Ureter (tissue), 1 donor: ENCODE measurements around the gene CLEC3A. TPM values are rescaled to one million over a fixed set of nuclear protein-coding genes. Genes with fewer than 3 reads are reported as not detected.
A peak's percentile ranks its signal among the peaks of the same experiment; 100 is the strongest.
"Not testable (repeated sequence)": the region's sequence is repeated elsewhere in the genome, so short reads cannot be mapped to it uniquely, and the experiment has no call there.

Experiments used
- DNase-seq: peaks from one replicate; pipeline ENCODE4 v3.0.0-alpha.2; 2020; ENCODE audit warnings: low spot score
- total RNA-seq: library from RNA; stranded (reverse); gene quantifications from one replicate; pipeline ENCODE4 v1.2.4, GENCODE V29; 2023
- donor health status: DM: yes; HTN: yes; CAD: no.

CLEC3A gene
- total RNA-seq, result not detected

- DNase-seq, result no peak
Measured at GRCh38 chr16:78022347-78023060, at the start of gene CLEC3A. Gene CLEC3A (plus strand): TSS chr16:78022548. CDS start chr16:78022627, 79 bp downstream.

- DNase-seq, result no peak
Measured at GRCh38 chr16:77974883-77975282, 47.5 kb upstream of the CLEC3A start.

GRCh38 chr16:77975942-77976341 lies 46.4 kb upstream of the CLEC3A start:
- DNase-seq, result no peak

GRCh38 chr16:77977339-77977738 lies 45.0 kb upstream of the CLEC3A start:
- DNase-seq, result no peak

- DNase-seq, result no peak
Measured at GRCh38 chr16:77985111-77985510, 37.2 kb upstream of the CLEC3A start.

GRCh38 chr16:77986011-77986740 lies 36.2 kb upstream of the CLEC3A start:
- no peak for DNase-seq

GRCh38 chr16:77987810-77988209 lies 34.5 kb upstream of the CLEC3A start:
- DNase-seq, result no peak

GRCh38 chr16:77989846-77990245 lies 32.5 kb upstream of the CLEC3A start:
- DNase-seq, result no peak

GRCh38 chr16:77991701-77992100 lies 30.6 kb upstream of the CLEC3A start:
- DNase-seq, result no peak

- DNase-seq, result not testable (repeated sequence)
Measured at GRCh38 chr16:77992381-77992780, 30.0 kb upstream of the CLEC3A start.

- no peak for DNase-seq
Measured at GRCh38 chr16:77993111-77993985, 29.0 kb upstream of the CLEC3A start.

GRCh38 chr16:77995843-77996455 lies 26.4 kb upstream of the CLEC3A start:
- DNase-seq, result no peak

GRCh38 chr16:77998350-77999023 lies 23.9 kb upstream of the CLEC3A start:
- no peak for DNase-seq

GRCh38 chr16:78001451-78002025 lies 20.8 kb upstream of the CLEC3A start:
- DNase-seq, result no peak

GRCh38 chr16:78002915-78003538 lies 19.3 kb upstream of the CLEC3A start:
- peak; percentile 84 for DNase-seq

- DNase-seq, result no peak
Measured at GRCh38 chr16:78004517-78004916, 17.8 kb upstream of the CLEC3A start.

- DNase-seq, result no peak
Measured at GRCh38 chr16:78005881-78006280, 16.5 kb upstream of the CLEC3A start.

- DNase-seq, result no peak
Measured at GRCh38 chr16:78007121-78007520, 15.2 kb upstream of the CLEC3A start.

- DNase-seq, result no peak
Measured at GRCh38 chr16:78024159-78024558, 1.8 kb downstream of the CLEC3A start.

GRCh38 chr16:78025631-78026030 lies 3.3 kb downstream of the CLEC3A start:
- DNase-seq, result no peak
